ENCODE data around the gene GLG1.

GLG1 gene

GRCh38 chr16:74626741-74627416 is 20.0 kb upstream of the GLG1 start:
- H3K4me3 ChIP-seq (ENCODE audit: low read depth, low read length), result no peak overlapping the region
- in situ Hi-C loops (cut with HindIII; ENCODE audit: low sequenced_read_pairs), result no loop called here
- no peak for TF ChIP-seq CTCF (IDR thresholded peaks at IDR 0.05; ENCODE audit: low read depth, low read length, missing control alignments)
- no peak for DNase-seq (ENCODE audit: low read depth)

DNA sequence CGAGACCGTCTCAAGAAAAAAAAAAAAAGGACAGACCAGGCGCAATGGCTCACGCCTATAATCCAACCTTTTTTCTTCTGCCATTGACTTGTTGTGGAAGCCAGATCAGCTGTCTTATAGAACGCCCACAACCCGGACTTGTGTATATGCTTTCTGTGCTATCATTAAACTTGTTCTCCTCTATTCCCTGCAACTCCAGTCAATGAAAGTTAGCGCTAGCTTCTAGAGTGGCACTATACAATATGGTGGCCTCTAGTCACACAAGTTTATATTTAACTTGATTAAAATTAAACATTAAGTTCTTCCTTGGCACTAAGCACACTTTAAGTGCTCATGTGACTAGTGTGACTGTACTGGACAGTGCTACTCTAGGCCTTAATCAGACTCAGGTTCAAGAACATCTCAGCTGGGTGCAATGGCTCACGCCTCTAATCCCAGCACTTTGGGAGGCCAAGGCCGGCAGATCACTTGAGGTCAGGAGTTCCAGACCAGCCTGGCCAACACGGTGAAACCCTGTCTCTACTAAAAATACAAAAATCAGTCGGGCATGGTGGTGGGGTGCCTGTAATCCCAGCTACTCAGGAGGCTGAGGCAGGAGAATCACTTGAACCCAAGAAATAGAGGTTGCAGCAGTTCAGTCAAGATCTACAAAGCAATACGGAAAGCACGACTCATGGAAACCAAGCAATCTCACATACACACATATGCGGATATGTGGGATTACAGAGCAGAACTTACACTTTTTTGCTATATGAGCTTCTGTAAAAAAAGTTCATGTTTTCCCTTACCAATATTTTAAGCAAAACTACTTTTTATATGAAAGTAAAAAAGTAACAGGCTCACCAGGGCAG is 18.8 kb upstream of the GLG1 start:
- no peak overlapping the region for H3K4me3 ChIP-seq (ENCODE audit: low read depth, low read length)
- in situ Hi-C loops (cut with HindIII; ENCODE audit: low sequenced_read_pairs), result no loop called here
- no peak for DNase-seq (ENCODE audit: low read depth)
- no peak for TF ChIP-seq CTCF (IDR thresholded peaks at IDR 0.05; ENCODE audit: low read depth, low read length, missing control alignments)

- in situ Hi-C loops (cut with HindIII; ENCODE audit: low sequenced_read_pairs), result no loop called here
- DNase-seq (ENCODE audit: low read depth), result no peak
- no peak overlapping the region for H3K4me3 ChIP-seq (ENCODE audit: low read depth, low read length)
- no peak for TF ChIP-seq CTCF (IDR thresholded peaks at IDR 0.05; ENCODE audit: low read depth, low read length, missing control alignments)
Observed at GRCh38 chr16:74623839-74624235, 16.9 kb upstream of the GLG1 start.

DNA sequence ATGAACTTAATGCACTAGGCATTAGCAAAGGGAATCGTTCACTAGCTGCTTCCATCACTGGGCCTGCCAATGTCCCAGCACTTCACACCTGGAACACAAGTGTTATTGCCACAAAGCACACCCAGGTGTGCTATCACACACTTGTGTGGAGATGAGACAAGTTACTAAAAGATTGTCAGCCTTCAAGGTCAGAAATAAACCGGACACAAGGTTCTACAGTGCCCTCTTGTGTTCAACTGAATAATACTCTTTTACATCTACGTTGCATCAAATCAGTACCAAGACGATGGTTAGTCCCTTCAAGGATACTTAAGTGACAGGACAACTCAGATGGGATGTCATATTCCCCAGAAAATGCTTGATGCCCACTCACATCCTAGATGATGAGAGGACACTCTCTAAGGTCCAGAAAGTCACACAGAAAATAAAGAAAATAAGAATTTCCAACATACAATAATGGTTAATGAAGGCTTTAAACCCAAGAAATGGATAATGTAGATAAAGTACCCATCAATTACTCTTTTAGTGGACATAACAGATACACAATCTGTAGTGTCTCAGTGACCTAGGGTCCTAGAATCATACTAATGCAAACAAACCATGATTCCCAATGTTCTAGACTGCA is 16.4 kb upstream of the GLG1 start:
- H3K4me3 ChIP-seq (ENCODE audit: low read depth, low read length), result no peak overlapping the region
- DNase-seq (ENCODE audit: low read depth), result peak; percentile 45
- in situ Hi-C loops (cut with HindIII; ENCODE audit: low sequenced_read_pairs), result no loop called here
- peak; percentile 59 for TF ChIP-seq CTCF (IDR thresholded peaks at IDR 0.05; ENCODE audit: low read depth, low read length, missing control alignments)

- no peak for TF ChIP-seq CTCF (IDR thresholded peaks at IDR 0.05; ENCODE audit: low read depth, low read length, missing control alignments)
- DNase-seq (ENCODE audit: low read depth), result no peak
- H3K4me3 ChIP-seq (ENCODE audit: low read depth, low read length), result no peak overlapping the region
- in situ Hi-C loops (cut with HindIII; ENCODE audit: low sequenced_read_pairs), result no loop called here
Observed at GRCh38 chr16:74622005-74622404, 15.1 kb upstream of the GLG1 start.

- in situ Hi-C loops (cut with HindIII; ENCODE audit: low sequenced_read_pairs), result no loop called here
- no peak for DNase-seq (ENCODE audit: low read depth)
- TF ChIP-seq CTCF (IDR thresholded peaks at IDR 0.05; ENCODE audit: low read depth, low read length, missing control alignments), result no peak
- no peak overlapping the region for H3K4me3 ChIP-seq (ENCODE audit: low read depth, low read length)
Observed at GRCh38 chr16:74617206-74617788, 10.4 kb upstream of the GLG1 start.

Data from astrocyte of the cerebellum (primary cell).